Stimulated activated CD4-positive, alpha-beta T cell treated with anti-CD3 and anti-CD28 coated beads, Interleukin-15, amount 100 ng/mL, for 1 hour (primary cell): ENCODE data around the gene PRR20A.
"Not testable (repeated sequence)": the region's sequence is repeated elsewhere in the genome, so short reads cannot be mapped to it uniquely, and the experiment has no call there.

ENCODE experiments used
- DNase-seq, 2 donors: peaks; one replicate each; pipeline ENCODE4 v3.0.0-alpha.2; 2020; ENCODE audit warnings: low read depth in 1 of 2, low spot score in 1 of 2

The PRR20A gene

DNA sequence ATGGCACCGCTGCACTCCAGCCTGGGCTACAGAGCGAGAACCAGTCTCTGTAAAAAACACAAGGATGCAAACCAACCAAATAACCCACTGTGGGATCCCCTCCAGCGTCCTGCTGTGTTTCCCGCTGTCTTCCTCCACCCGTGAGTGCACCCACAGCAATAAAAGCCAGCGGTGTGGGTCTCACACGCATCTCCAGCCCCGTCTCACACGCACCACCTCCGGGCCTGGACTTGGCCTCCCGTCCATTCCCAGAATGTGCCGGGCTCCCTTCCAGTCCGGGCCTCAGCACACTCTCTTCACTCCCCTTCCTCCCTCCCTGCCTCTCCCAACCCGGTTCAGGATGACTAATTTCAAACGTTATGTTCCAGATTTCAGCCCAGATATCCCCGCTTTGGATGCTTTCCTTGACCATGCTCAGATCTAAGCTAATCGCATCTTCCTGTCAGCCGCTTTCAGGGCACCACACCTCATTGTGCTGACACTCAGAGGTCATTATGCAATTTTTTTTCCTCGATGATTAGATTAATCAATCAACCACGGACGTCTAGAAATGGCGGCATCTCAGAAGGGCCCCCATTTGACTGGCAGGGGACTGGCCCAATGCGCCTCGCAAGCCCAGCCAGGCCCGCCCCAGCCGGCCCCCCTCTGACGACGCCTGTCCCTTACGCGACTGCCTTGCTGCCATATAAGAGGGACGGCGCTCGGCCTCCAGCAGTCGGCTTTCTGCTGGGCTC, at the start of gene PRR20A:
PRR20A (plus strand) TSS at position 684 of the 734 bp plus-strand sequence. CDS start 387 bp downstream, outside the sequence.
- not testable (repeated sequence) for DNase-seq

DNA sequence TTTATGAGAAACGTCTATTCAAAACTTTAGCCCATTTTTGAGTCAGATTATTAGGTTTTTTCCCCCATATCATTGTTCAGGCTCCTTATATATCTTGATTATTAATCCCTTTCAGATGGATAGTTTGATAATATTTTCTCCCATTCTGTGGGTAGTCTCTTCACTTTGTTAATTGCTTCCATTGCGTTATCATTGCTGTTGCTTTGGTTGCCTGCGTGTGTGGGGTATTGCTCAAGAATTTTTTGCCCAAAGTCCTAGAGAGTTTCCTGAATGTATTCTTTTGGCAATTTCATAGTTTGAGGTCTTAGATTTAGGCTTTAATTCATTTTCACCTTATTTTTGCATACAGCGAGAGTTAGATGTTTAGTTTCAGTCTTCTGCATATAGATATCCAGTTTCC, 25.8 kb upstream of the PRR20A start:
- DNase-seq, result no peak

DNA sequence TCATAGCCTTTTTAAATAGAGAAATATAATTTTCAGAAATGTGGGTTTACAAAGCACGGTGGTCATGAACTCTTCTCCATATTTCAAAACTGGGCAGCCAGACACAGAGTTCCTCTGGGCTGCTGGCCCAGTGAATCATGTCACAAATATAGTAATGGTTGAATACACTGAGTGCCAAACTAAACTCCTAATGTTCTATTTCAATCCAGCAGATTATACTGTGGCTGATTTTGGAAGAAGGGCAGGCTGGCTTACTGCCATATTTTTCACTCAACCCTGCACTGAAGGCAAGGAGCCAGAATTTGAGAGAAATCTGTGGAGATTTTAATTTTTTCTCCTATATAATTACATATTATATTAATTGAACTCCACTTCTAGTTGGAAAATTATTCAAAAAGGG, 17.0 kb upstream of the PRR20A start:
- no peak for DNase-seq

DNA sequence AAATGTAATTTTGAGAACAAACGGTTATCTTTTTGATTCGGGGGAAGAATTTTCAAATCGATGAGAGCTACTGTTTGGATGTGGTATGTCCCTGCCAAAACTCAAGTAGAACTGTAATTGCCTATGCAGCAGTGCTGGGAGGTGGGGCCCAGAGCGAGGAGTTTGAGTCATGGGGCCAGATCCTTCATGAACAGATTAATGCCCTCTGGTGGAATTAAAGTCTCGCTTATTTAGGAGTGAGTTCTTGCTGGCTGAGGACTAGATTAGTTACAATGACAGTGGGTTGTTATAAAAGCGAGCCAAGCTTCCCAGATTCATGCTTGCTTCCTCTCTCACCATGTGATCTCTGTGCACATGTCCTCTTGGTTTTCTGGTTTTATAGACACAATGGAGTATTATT, 11.8 kb upstream of the PRR20A start:
- DNase-seq, result no peak

DNA sequence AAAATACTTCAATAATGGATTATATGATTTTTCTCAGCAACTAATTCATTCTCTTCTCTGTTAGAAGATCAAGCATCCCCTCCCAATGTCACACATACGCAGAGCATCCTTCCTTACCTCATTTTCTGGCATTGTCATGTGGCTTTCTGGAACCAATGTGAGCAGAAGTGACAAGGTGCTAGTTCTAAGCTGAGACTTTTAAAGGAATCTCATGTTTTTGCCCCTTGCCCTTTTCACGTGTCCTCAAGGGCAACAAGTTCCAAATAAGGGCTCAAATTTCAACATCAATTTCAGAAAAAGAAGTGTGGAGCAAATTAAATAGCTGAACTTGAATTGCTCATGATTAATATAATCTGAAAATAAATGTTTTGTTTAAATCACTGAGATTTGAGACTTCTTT, 4.6 kb upstream of the PRR20A start:
- DNase-seq, result no peak

DNA sequence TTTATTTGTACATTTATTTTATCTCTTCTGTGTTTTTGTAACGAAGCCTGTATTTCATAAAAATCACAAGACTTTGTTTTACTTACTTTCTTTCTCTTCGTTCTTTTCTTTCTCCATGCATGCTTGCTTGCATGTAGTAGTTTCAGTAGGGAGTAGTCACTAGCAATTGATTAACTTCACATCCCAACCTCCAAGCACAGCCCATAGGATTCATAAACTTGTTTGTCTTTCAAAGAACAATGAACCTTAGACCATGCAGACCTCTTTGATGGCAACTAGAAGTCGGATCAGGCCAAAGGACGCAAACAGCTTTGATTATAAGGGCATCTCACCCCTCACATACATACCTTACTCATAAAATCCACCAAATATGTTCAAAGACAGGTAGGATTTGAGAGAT, 3.1 kb upstream of the PRR20A start:
- DNase-seq, result no peak

DNA sequence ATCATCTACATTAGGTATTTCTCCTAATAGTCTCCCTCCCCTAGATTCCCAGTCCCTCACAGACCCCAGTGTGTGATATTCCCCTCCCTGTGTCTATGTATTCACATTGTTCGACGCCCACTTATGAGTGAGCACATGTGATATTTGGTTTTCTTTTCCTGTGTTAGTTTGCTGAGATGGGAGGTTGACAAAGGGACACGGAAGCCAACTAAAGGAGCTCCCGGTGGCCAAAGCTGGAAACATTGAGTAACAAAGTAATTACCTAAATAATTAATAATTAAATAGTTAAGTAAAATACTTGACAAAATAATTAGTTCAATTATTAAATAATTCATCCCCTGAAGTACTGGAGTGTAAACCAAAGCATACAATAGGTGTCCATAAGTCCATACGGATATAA, 1.7 kb upstream of the PRR20A start:
- DNase-seq, result no peak

DNA sequence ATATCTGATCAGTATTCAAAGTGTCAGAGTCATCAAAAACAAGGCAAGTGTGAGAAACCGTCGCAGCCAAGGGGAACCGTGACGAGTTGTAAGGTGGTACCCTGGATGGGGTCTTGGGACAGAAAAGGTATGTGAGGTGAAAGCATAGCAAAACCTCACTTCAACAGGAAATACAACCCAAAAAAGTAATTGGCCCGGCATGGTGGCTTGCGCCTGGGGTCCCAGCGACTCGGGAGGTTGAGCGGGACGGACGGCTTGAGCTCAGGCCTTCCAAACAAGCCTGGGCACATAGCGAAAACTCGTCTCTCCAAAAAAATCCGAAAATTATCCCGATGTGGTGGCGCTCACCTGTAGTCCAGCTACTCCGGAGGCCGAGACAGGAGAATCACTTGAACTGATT, 937 bp upstream of the PRR20A start:
- not testable (repeated sequence) for DNase-seq

DNA sequence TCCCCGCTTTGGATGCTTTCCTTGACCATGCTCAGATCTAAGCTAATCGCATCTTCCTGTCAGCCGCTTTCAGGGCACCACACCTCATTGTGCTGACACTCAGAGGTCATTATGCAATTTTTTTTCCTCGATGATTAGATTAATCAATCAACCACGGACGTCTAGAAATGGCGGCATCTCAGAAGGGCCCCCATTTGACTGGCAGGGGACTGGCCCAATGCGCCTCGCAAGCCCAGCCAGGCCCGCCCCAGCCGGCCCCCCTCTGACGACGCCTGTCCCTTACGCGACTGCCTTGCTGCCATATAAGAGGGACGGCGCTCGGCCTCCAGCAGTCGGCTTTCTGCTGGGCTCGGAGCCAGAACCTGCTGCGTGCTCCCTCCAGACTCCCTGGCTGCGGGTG, 6.5 kb downstream of the PRR20A start, which contains the start of gene PRR20B:
PRR20B (plus strand) TSS at position 301 of the 400 bp plus-strand sequence. CDS start 387 bp downstream, outside the sequence.
- not testable (repeated sequence) for DNase-seq

DNA sequence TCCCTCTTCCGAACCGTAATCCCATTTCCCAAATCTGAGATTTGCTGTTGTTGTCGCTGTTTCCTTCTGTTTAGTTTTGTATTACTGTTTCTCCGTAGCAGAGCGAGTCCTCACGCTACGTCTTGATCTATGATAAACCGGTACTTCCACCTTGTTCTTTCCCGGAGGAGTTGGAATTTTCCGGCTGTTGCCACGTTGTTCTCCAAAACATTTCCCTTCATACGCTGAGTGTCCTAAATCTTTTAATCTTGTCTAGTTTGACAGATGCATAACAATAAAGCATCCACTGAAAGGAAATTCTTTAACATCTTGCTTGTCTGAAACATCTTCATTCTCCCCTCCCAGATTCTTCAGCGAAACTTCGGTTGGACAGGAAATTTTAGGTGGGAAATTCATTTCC, 7.4 kb downstream of the PRR20A start:
- not testable (repeated sequence) for DNase-seq

DNA sequence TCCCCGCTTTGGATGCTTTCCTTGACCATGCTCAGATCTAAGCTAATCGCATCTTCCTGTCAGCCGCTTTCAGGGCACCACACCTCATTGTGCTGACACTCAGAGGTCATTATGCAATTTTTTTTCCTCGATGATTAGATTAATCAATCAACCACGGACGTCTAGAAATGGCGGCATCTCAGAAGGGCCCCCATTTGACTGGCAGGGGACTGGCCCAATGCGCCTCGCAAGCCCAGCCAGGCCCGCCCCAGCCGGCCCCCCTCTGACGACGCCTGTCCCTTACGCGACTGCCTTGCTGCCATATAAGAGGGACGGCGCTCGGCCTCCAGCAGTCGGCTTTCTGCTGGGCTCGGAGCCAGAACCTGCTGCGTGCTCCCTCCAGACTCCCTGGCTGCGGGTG, 13.0 kb downstream of the PRR20A start, which contains the start of gene PRR20C:
PRR20C (plus strand) TSS at position 301 of the 400 bp plus-strand sequence. CDS start 387 bp downstream, outside the sequence.
- DNase-seq, result not testable (repeated sequence)

DNA sequence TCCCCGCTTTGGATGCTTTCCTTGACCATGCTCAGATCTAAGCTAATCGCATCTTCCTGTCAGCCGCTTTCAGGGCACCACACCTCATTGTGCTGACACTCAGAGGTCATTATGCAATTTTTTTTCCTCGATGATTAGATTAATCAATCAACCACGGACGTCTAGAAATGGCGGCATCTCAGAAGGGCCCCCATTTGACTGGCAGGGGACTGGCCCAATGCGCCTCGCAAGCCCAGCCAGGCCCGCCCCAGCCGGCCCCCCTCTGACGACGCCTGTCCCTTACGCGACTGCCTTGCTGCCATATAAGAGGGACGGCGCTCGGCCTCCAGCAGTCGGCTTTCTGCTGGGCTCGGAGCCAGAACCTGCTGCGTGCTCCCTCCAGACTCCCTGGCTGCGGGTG, 19.6 kb downstream of the PRR20A start, which contains the start of gene PRR20D:
PRR20D (plus strand) TSS at position 301 of the 400 bp plus-strand sequence. CDS start 387 bp downstream, outside the sequence.
- not testable (repeated sequence) for DNase-seq

DNA sequence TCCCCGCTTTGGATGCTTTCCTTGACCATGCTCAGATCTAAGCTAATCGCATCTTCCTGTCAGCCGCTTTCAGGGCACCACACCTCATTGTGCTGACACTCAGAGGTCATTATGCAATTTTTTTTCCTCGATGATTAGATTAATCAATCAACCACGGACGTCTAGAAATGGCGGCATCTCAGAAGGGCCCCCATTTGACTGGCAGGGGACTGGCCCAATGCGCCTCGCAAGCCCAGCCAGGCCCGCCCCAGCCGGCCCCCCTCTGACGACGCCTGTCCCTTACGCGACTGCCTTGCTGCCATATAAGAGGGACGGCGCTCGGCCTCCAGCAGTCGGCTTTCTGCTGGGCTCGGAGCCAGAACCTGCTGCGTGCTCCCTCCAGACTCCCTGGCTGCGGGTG, 26.2 kb downstream of the PRR20A start, which contains the start of gene PRR20E:
PRR20E (plus strand) TSS at position 301 of the 400 bp plus-strand sequence. CDS start 387 bp downstream, outside the sequence.
- not testable (repeated sequence) for DNase-seq

DNA sequence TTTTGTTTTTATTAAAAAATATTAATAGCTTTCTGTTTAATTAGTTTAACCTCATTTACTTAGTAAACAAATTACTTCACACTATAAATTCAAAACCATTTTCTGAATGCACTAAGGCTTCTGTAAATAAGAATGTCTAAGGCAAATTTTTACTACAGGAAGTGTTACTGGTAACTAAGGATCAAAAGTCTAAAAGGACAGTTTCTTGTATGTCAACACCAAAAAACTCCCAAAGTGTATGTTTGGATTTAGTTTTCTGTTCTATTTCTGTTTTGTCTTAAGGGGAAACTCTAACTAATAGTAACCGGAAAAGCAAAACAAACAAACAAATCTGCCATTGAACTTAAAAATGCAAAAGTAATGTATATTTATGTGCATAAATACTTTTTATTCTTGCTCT, 50.9 kb downstream of the PRR20A start:
- no peak for DNase-seq
